SU-DHL-6 (cell line): ENCODE measurements around the gene HNRNPAB.

Experiments
- H2AFZ ChIP-seq: fragments of 200-600 bp; sonication (generic); 2 replicates; pipeline ENCODE4 v1.6.1; 2014; ENCODE audit warnings: low read depth, mild to moderate bottlenecking, moderate library complexity, mixed read lengths, antibody characterized with exemption, low read length; ENCODE audit not compliant: severe bottlenecking
- H3F3A ChIP-seq: fragments of 200-600 bp; shearing (Covaris generic); 2 replicates; pipeline ENCODE4 v1.6.0; 2016; ENCODE audit warnings: antibody characterized with exemption, mild to moderate bottlenecking; ENCODE audit not compliant: insufficient read depth
- H3K27ac ChIP-seq: fragments of 200-600 bp; sonication (generic); 2 replicates; pipeline ENCODE4 v1.5.1; 2016; ENCODE audit warnings: low read depth, mild to moderate bottlenecking, low read length, moderate library complexity, mixed read lengths
- H3K27me3 ChIP-seq: fragments of 200-600 bp; sonication (generic), shearing (Covaris generic); 2 replicates; pipeline ENCODE4 v1.6.0; 2014; ENCODE audit warnings: mild to moderate bottlenecking, low read length
- H3K36me3 ChIP-seq: fragments of 200-600 bp; sonication (generic); 2 replicates; pipeline ENCODE4 v1.6.1; 2014; ENCODE audit warnings: mild to moderate bottlenecking, low read length, mixed read lengths
- H3K4me2 ChIP-seq: fragments of 300-600, 200-600 bp; shearing (Covaris generic), sonication (generic); 2 replicates; pipeline ENCODE4 v1.6.0; 2014; ENCODE audit warnings: low read length, low read depth, mild to moderate bottlenecking; ENCODE audit not compliant: poor library complexity, severe bottlenecking
- H3K4me3 ChIP-seq: fragments of 200-600 bp; sonication (generic); 2 replicates; pipeline ENCODE4 v1.5.1; 2014; ENCODE audit warnings: antibody characterized with exemption, low read length, mild to moderate bottlenecking, mixed read lengths; ENCODE audit not compliant: insufficient read depth, poor library complexity, severe bottlenecking
- H3K79me2 ChIP-seq: fragments of 200-600 bp; sonication (generic); 2 replicates; pipeline ENCODE4 v1.6.1; 2014; ENCODE audit warnings: mild to moderate bottlenecking, low read length, moderate library complexity; ENCODE audit not compliant: insufficient read depth
- H3K9ac ChIP-seq: fragments of 200-600 bp; sonication (generic); 2 replicates; pipeline ENCODE4 v1.7.0; 2014; ENCODE audit warnings: mild to moderate bottlenecking, low read length
- H3K9me2 ChIP-seq: fragments of 200-600 bp; sonication (generic); replicated peaks from 2 replicates; pipeline ENCODE4 v1.6.1; 2014; ENCODE audit warnings: low read length; ENCODE audit not compliant: insufficient read depth
- H3K9me3 ChIP-seq: fragments of 200-600 bp; sonication (generic); 2 replicates; pipeline ENCODE4 v1.6.1; 2014; ENCODE audit warnings: low read length, mixed read lengths; ENCODE audit not compliant: insufficient read depth
- H4K20me1 ChIP-seq: fragments of 200-600 bp; sonication (generic); 2 replicates; pipeline ENCODE4 v1.6.1; 2014; ENCODE audit warnings: low read depth, mild to moderate bottlenecking, antibody characterized with exemption, low read length, moderate library complexity, mixed read lengths
- CTCF ChIP-seq: fragments of 200-600 bp; sonication (generic); IDR thresholded peaks from one replicate; pipeline ENCODE4 v1.5.1; 2017; ENCODE audit warnings: antibody characterized with exemption, mild to moderate bottlenecking, low read length, moderate library complexity; ENCODE audit not compliant: insufficient read depth, poor library complexity, severe bottlenecking
- EZH2phosphoT487 ChIP-seq: fragments of 200-600 bp; sonication (generic), shearing (Covaris generic); conservative IDR thresholded peaks from 2 replicates; pipeline ENCODE4 v1.6.1; 2018; ENCODE audit warnings: mild to moderate bottlenecking, antibody characterized with exemption, low read length, moderate library complexity, mixed read lengths

HNRNPAB gene

GRCh38 chr5:178202541-178202940 is 1.8 kb upstream of the HNRNPAB start:
- Histone ChIP-seq H4K20me1 (peaks cover 22% of the 10 kb centered on the region), H3K9me3 (no peaks in the 10 kb centered on the region), H3K27me3 (no peaks in the 10 kb centered on the region), H3K4me3 (no peak overlapping the region), H3F3A (peaks cover 22% of the 10 kb centered on the region), H3K79me2 (peaks cover 38% of the 10 kb centered on the region), H3K4me2 (no peak overlapping the region), H2AFZ (no peak overlapping the region), H3K36me3 (peaks cover 21% of the 10 kb centered on the region), H3K9ac (no peak overlapping the region), H3K27ac (no peak overlapping the region), H3K9me2 (no peaks in the 10 kb centered on the region)
- TF ChIP-seq EZH2phosphoT487 (no peak), CTCF (no peak)

GRCh38 chr5:178203670-178204181 is 607 bp upstream of the HNRNPAB start:
- H3F3A ChIP-seq = peaks cover 34% of the 10 kb centered on the region
- TF ChIP-seq CTCF (no peak), EZH2phosphoT487 (no peak)
- H3K9me2 ChIP-seq = no peaks in the 10 kb centered on the region
- H3K36me3 ChIP-seq = peaks cover 33% of the 10 kb centered on the region
- H4K20me1 ChIP-seq = peaks cover 34% of the 10 kb centered on the region
- peak overlapping the region; percentile 100 for H3K9ac ChIP-seq
- peak overlapping the region; percentile 58 for H2AFZ ChIP-seq
- H3K9me3 ChIP-seq = no peaks in the 10 kb centered on the region
- no peaks in the 10 kb centered on the region for H3K27me3 ChIP-seq
- H3K79me2 ChIP-seq = peaks cover 48% of the 10 kb centered on the region
- H3K4me2 ChIP-seq = peak overlapping the region; percentile 81
- peak overlapping the region; percentile 64 for H3K27ac ChIP-seq
- peak overlapping the region; percentile 96 for H3K4me3 ChIP-seq

GRCh38 chr5:178204935-178205748 is 809 bp downstream of the HNRNPAB start:
- peaks cover 48% of the 10 kb centered on the region for H3F3A ChIP-seq
- peak overlapping the region; percentile 91 for H3K27ac ChIP-seq
- peaks cover 40% of the 10 kb centered on the region for H4K20me1 ChIP-seq
- H3K9me2 ChIP-seq = no peaks in the 10 kb centered on the region
- no peaks in the 10 kb centered on the region for H3K9me3 ChIP-seq
- H3K36me3 ChIP-seq = peaks cover 42% of the 10 kb centered on the region
- H3K27me3 ChIP-seq = no peaks in the 10 kb centered on the region
- peak overlapping the region; percentile 97 for H3K4me2 ChIP-seq
- H2AFZ ChIP-seq = no peak overlapping the region
- peaks cover 48% of the 10 kb centered on the region for H3K79me2 ChIP-seq
- peak overlapping the region; percentile 96 for H3K4me3 ChIP-seq
- TF ChIP-seq CTCF (no peak), EZH2phosphoT487 (no peak)
- H3K9ac ChIP-seq = peak overlapping the region; percentile 100
